NCI-H345 (cell line): ENCODE results near the gene ERI2.
"Not testable (repeated sequence)": the region's sequence is repeated elsewhere in the genome, so short reads cannot be mapped to it uniquely, and the experiment has no call there.

Experiments used
- DNase-seq: peaks from one replicate; lab custom pipeline; 2025; lab: John Stamatoyannopoulos, UW

The ERI2 gene

DNA sequence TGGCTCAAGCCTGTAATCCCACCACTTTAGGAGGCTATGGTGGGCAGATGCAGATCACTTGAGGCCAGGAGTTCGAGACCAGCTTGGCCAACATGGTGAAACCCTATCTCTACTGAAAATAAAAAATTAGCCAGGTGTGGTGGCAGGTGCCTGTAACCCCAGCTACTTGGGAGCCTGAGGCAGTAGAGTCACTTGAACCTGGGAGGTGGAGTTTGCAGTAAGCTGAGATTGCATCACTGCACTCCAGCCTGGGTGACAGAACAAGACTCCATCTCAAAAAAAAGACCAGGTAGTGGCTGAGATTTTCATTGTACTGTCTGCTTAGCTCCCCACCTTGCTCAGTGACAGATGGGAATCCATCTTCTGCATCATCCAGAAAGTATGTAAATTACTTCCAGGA, 41.8 kb downstream of the ERI2 start:
- DNase-seq: not testable (repeated sequence)

DNA sequence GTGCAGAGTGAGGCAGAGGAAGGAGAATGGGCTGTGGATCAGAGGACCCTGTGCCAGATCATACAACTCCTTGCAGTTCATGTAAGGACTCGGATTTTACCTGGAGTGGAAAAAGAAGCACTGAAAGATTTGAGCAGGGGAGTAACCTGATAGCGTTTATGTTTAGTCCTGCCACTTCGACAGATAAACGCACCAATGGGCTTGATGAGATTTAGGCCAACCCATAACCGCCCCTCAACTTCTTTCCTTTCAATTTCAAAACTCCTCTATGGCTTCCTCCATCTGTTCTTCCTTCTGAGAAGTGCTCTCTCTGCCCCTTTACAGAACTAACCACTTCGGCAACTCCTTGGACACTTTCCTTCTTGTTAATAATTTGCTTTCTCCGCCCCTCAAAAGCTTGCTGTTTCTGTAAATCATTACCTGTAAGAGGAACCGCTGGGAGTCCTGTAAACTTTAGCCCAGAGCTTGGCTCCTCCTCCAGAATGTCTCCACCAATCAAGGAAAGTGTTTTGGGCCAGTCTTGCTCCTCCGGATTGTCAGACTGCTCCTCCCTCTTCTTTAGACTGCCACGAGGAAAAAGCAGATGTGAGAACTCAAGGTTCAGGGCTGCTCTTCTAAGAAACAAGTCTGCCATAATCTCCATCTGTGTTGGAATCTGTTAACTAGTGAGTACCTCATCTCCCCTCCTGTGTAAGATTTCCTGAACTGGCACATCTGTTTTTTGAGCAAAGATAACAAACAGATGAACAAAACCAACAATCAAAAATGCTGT, 42.6 kb downstream of the ERI2 start, which contains the start of gene ACSM3:
Gene ACSM3, plus strand, starts transcription at position 554 of the 772 bp plus-strand sequence. CDS start 6,021 bp downstream, outside the sequence.
- DNase-seq: no peak

DNA sequence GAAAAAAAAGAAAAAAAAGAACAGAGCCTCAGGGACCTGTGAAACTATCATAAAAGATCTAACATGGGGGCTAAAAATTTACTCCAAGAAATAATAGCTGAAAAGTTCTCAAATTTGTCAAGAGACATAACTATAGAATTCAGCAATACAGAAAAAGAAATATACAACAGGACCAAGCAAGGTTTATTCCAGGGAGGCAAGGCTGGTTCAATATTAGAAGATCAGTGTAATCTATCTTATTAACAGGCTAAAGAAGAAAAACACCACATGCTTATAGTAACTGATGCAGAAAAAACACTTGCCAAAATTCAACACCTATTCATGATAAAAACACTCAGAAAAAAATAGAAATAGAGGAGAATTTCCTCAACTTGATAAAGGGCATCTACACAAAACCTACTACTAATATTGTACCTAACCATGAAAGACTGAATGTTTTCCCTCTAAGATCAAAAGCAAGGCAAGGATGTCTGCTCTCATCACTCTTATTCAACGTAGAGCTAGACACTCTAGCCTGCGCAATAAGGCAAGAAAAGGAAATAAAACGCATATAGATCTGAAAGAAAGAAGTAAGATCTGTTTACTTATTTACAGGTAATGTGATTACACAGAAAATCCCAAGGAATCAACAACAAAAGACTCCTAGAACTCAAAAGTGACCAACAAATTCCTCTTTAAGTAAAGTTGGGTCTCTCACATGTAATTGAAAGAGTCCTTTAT, 43.7 kb downstream of the ERI2 start:
- no peak for DNase-seq

DNA sequence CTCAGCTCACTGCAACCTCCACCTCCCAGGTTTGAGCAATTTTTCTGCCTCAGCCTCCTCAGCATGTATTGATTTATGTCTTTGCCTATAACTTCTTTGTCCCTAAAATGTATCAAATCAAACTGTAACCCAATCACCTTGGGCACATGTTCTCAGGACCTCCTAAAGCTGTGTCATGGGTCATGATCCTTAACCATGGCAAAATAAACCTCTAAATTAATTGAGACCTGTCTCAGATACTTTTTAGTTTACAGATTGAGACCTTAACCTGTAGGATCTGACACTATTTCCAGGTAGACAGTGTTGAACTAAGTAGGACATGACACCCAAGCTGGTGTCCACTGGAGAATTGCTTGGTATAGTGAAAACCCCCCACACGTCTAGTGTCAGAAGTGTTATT, 45.1 kb downstream of the ERI2 start:
- no peak for DNase-seq

- DNase-seq: no peak
Observed at GRCh38 chr16:20760346-20760745, 45.9 kb downstream of the ERI2 start.

DNA sequence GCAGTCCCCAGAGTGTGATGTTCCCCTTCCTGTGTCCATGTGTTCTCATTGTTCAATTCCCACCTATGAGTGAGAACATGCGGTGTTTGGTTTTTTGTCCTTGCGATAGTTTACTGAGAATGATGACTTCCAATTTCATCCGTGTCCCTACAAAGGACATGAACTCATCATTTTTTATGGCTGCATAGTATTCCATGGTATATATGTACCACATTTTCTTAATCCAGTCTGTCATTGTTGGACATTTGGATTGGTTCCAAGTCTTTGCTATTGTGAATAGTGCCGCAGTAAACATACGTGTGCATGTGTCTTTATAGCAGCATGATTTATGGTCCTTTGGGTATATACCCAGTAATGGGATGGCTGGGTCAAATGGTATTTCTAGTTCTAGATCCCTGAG, 50.5 kb downstream of the ERI2 start:
- not testable (repeated sequence) for DNase-seq

DNA sequence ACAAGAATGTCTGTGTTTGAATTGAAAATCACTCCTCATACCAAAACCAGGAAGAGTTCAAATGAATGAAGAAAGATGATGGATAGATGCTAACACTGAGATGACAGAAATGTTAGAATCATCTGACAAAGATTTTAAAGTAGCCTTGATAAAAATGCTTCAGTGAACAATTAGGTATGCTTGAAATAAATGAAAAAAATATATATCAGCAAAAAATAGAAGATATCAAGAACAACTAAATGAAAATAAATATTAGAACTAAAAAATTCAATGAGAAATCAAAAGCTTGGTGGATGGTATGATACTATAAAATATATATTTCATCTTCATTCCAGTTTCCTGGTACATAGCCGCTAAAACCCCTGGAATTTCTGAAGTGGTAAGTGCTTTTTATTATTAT, 51.0 kb downstream of the ERI2 start:
- DNase-seq: no peak

DNA sequence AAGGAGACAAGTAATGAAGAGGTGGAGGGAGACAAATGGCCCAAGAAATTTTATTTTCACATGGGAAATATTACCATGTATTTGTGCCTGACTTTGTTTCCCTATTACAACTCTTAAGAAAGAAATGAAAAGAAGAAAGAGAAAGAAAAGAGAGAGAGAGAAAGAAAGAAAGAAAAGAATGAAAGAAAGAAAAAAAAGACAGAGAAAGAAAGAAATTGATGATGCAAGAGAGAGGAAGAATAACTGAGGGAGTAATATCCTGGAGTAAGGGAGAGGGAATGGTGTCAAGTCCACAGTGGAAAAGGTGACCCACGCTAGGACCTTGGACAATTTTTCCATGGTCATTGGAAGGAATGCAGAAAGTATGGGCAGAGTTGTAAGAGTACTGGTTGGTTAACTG, 52.5 kb downstream of the ERI2 start:
- DNase-seq: no peak

DNA sequence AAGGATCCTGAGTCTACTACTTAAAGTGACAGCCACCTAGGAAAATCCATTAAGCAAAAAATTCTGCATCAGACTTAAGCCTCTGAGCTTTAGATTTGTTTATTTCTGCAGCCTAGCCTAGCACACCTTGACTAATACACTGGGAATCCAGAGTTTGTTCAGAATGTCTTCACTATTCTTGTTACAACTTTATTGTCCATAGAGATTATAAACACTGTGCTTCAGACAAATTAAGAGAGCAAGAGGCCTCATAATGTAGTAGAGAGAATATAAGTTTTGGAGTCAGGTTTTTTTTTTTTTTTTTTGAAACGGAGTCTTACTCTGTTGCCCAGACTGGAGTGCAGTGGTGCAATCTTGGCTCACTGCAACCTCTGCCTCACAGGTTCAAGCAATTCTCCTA, 55.7 kb downstream of the ERI2 start:
- DNase-seq: no peak

DNA sequence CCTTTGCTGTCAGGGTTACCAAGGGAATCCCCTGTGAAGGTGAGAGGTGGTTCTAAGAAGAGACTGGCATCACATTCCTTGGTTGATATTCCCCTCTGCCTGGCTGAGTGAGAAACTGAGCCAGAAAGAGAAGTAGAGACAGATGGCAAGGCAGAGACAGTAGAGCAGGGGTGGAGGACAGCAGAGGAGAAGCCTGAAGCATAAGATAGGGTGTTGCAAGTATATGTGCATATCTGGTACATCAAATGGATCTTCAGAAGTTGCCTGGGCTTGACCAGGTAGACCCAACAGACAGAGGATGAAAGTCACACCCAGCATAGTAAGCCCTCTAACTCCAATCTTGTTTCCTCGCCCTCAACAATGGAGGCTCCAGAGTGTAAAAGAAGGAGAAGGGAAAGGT, 56.8 kb downstream of the ERI2 start:
- no peak for DNase-seq

DNA sequence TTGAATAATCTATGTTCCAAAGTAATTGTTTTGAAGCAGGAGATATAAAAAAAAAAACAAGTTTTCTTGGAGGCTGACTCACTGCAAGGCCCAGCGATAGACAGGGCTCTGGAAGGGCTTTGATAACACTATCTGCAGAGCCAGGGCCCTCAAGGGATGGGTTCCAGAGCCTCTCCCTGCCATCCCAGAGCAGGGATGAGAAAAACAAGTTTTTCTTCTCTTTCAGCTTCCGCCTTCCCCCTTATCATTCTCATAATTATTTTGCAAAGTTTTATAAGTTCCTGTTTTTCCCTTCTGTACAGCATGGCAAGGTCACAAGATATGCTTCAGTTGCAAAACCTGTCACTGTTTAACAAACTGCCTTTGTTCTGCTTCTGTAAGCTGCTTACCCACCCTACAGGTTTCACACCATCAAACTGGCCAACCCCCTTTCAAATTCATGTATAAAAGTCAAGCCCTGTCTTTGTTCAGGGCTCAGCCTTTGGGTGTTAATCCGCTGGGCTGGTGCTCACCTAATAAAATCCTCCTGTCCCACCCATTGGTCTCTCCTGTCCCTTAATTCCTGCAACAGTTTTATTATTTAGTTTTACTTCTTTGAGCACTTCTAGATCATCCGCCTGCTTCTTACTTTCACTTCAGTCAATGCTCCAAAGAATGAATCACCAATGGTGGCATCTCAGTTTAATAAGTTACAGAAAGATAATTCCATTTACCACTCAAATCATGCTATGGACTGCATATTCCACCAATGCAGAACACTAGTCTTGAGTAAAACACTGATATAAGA, 59.0 kb downstream of the ERI2 start:
- DNase-seq: no peak

GRCh38 chr16:20746461-20746860, 59.8 kb downstream of the ERI2 start:
- DNase-seq: no peak
